ENCODE measurements around the gene C11orf71.

The C11orf71 gene

DNA sequence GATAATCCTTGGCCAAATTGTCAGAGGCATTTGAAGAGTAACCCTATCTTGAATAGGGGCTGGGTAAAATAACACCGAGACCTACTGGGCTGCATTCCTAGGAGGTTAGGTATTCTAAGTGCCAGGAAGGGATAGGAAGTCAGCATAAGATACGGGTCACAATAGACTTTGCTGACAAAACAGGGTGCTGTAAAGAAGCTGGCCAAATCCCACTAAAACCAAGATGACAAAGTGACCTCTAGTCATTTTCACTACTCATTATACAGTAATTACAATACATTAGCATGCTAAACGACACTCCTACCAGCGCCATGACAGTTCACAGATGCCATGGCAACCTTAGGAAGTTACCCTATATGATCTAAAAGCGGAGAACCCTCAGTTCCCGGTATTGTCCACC lies 38.0 kb upstream of the C11orf71 start:
- H3K27ac ChIP-seq (ENCODE audit: low read depth, low read length), result no peak overlapping the region
- H3K9ac ChIP-seq (ENCODE audit: low read length), result no peak overlapping the region
- H3K4me1 ChIP-seq (ENCODE audit: insufficient read depth, low read length), result peaks cover 18% of the 10 kb centered on the region
- H3K27me3 ChIP-seq (ENCODE audit: control insufficient read depth in 1 of 2, insufficient read depth in 2 of 2, low read length in 2 of 2), result no peaks in the 10 kb centered on the region
- H3K36me3 ChIP-seq (ENCODE audit: insufficient read depth, low read length), result no peaks in the 10 kb centered on the region
- H3K9me3 ChIP-seq (ENCODE audit: low read length), result no peaks in the 10 kb centered on the region
- H3K4me3 ChIP-seq (ENCODE audit: low read depth in 1 of 2, low read length in 2 of 2), result peak overlapping the region in 1 of 2 donors; percentile 88

DNA sequence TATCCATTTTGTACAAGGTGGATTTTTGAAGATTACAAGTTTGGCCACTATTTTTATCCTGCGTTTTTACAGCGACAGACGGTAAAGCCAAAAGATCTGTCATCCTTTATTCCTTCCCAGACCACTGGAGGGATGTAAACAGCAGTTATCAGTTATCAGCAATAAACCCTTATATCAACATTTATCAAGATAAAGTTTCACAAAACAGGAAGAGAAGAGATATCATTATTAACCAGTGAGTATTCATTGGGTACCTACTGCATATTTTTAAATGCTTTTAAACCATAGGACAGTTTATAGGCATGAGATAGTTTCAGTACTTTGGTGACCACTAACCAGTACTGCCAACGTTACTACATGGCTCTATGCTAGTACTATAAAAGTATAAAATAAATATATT lies 33.1 kb upstream of the C11orf71 start:
- Histone ChIP-seq H3K9ac (ENCODE audit: low read length) (no peak overlapping the region), H3K36me3 (ENCODE audit: insufficient read depth, low read length) (no peaks in the 10 kb centered on the region), H3K27me3 (ENCODE audit: control insufficient read depth in 1 of 2, insufficient read depth in 2 of 2, low read length in 2 of 2) (no peaks in the 10 kb centered on the region), H3K4me1 (ENCODE audit: insufficient read depth, low read length) (peaks cover 1% of the 10 kb centered on the region), H3K4me3 (ENCODE audit: low read depth in 1 of 2, low read length in 2 of 2) (no peak overlapping the region), H3K9me3 (ENCODE audit: low read length) (no peaks in the 10 kb centered on the region), H3K27ac (ENCODE audit: low read depth, low read length) (no peak overlapping the region)

DNA sequence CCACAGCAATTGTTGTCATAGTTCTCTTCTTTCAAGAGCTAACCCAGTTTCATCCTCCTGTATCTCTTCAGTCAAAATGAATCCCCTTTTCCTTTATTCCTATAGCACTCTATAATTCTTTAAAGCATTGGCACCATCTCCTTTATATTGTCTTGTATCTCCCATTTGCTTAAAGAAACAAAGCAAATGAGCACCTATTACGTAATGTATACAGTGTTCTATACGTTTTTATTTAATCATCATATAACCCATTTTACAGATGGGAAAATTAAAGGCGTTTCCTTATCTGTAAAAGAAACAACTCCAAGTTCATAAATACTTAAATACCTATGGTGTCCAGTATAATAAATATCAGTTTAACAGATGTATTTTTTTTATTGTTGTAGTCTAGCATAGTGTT lies 32.6 kb upstream of the C11orf71 start:
- H3K27me3 ChIP-seq (ENCODE audit: control insufficient read depth in 1 of 2, insufficient read depth in 2 of 2, low read length in 2 of 2), result no peaks in the 10 kb centered on the region
- H3K36me3 ChIP-seq (ENCODE audit: insufficient read depth, low read length), result no peaks in the 10 kb centered on the region
- H3K4me1 ChIP-seq (ENCODE audit: insufficient read depth, low read length), result no peaks in the 10 kb centered on the region
- no peak overlapping the region for H3K27ac ChIP-seq (ENCODE audit: low read depth, low read length)
- no peak overlapping the region for H3K9ac ChIP-seq (ENCODE audit: low read length)
- H3K4me3 ChIP-seq (ENCODE audit: low read depth in 1 of 2, low read length in 2 of 2), result no peak overlapping the region
- H3K9me3 ChIP-seq (ENCODE audit: low read length), result no peaks in the 10 kb centered on the region

DNA sequence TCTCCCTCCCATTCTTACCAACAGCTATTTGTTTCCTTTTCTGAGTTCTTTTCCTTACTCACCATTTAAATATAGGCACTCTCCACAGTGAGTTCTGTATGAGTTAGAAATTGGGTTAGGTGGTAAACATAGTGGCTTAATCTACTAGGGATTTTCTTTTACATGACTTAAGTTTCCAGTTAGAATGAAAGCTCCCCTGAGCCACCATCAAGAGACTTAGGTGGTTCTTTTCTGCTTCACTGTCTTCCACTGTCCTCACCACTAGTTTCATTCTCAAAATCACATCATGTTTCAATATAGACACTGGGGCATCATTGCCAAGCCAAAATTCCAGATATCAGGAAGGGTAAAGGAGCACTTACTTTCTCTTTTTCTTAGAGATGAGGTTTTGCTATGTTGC lies 30.0 kb upstream of the C11orf71 start:
- Histone ChIP-seq H3K9ac (ENCODE audit: low read length) (no peak overlapping the region), H3K27ac (ENCODE audit: low read depth, low read length) (no peak overlapping the region), H3K4me1 (ENCODE audit: insufficient read depth, low read length) (no peaks in the 10 kb centered on the region)

DNA sequence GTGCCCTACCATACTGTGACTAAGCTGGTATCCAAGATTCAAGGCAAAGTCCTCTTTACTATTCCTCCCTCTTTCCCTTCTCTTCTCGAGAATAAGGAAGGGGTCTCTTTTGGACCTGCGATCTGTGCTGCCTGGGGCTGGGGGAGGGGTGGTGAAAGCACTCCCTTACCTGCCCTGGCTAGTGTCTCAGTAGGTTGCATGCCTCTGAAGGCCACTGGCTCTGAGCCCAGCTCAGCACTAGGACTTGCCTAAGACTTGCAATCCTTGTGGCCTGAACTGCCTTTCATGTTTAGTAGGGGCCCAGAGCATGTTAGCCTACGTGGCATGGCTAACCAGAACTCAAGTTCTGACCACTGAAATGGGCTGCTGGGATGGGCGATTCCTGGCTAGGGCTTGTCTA lies 26.0 kb upstream of the C11orf71 start:
- H3K4me1 ChIP-seq (ENCODE audit: insufficient read depth, low read length), result no peaks in the 10 kb centered on the region
- H3K9ac ChIP-seq (ENCODE audit: low read length), result no peak overlapping the region
- no peaks in the 10 kb centered on the region for H3K36me3 ChIP-seq (ENCODE audit: insufficient read depth, low read length)
- no peak overlapping the region for H3K27ac ChIP-seq (ENCODE audit: low read depth, low read length)
- no peaks in the 10 kb centered on the region for H3K27me3 ChIP-seq (ENCODE audit: control insufficient read depth in 1 of 2, insufficient read depth in 2 of 2, low read length in 2 of 2)
- H3K4me3 ChIP-seq (ENCODE audit: low read depth in 1 of 2, low read length in 2 of 2), result no peak overlapping the region
- H3K9me3 ChIP-seq (ENCODE audit: low read length), result no peaks in the 10 kb centered on the region

More for the DNA sequence above, 30.0 kb upstream of the C11orf71 start:
- Histone ChIP-seq H3K27me3 (ENCODE audit: control insufficient read depth in 1 of 2, insufficient read depth in 2 of 2, low read length in 2 of 2) (no peaks in the 10 kb centered on the region), H3K4me3 (ENCODE audit: low read depth in 1 of 2, low read length in 2 of 2) (no peak overlapping the region), H3K9me3 (ENCODE audit: low read length) (no peaks in the 10 kb centered on the region), H3K36me3 (ENCODE audit: insufficient read depth, low read length) (no peaks in the 10 kb centered on the region)

DNA sequence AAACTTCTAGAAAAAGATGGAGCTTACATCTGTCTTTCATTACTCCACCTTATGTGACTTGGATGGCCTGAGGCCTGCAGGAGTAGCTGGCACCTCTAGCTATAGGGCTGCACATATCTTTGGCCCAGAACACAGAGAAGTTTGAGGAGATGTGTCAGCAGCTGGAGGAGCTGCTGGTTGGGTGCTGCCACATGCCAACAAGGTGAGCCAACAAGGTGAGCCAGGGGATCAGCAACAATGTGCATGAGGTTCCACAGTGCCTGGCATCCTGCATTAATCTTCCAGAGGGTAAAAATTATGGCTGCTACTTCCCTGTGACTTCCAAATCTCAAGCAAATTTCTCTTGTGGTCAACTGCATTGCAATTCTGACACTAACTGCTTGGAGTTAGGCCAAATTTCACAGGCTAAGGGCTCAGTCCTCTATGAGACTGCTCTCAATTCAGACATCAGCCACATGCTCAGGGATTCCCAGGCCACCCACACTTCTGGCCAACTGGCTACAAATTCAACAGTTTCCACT lies 16.2 kb upstream of the C11orf71 start:
- H3K9me3 ChIP-seq (ENCODE audit: low read length), result no peaks in the 10 kb centered on the region
- no peaks in the 10 kb centered on the region for H3K36me3 ChIP-seq (ENCODE audit: insufficient read depth, low read length)
- no peak overlapping the region for H3K4me3 ChIP-seq (ENCODE audit: low read depth in 1 of 2, low read length in 2 of 2)
- no peak overlapping the region for H3K27ac ChIP-seq (ENCODE audit: low read depth, low read length)
- H3K27me3 ChIP-seq (ENCODE audit: control insufficient read depth in 1 of 2, insufficient read depth in 2 of 2, low read length in 2 of 2), result no peaks in the 10 kb centered on the region
- H3K9ac ChIP-seq (ENCODE audit: low read length), result no peak overlapping the region
- H3K4me1 ChIP-seq (ENCODE audit: insufficient read depth, low read length), result no peaks in the 10 kb centered on the region

DNA sequence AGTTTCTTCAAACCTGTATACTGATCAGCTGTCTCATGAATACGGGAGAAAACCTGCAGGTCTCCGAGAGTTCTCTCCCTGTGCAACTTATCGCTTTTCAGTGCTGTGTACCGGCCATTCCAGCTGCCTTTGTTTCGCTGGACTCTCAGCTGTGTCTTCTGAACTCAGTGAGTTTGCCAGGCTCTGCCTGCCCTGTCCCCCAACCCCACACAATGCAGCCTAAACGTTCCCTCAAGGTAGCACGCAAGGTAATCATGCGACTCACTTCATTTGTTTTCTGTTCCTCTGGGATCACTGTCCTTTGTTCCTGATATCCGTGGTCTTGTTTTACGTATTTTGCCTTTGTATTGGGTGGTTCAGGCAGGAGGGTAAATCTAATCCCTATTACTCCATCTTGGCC lies 13.6 kb upstream of the C11orf71 start:
- Histone ChIP-seq H3K27ac (ENCODE audit: low read depth, low read length) (no peak overlapping the region), H3K9me3 (ENCODE audit: low read length) (no peaks in the 10 kb centered on the region), H3K27me3 (ENCODE audit: control insufficient read depth in 1 of 2, insufficient read depth in 2 of 2, low read length in 2 of 2) (no peaks in the 10 kb centered on the region), H3K4me1 (ENCODE audit: insufficient read depth, low read length) (no peaks in the 10 kb centered on the region), H3K9ac (ENCODE audit: low read length) (no peak overlapping the region), H3K4me3 (ENCODE audit: low read depth in 1 of 2, low read length in 2 of 2) (no peak overlapping the region), H3K36me3 (ENCODE audit: insufficient read depth, low read length) (peaks cover 4% of the 10 kb centered on the region)

DNA sequence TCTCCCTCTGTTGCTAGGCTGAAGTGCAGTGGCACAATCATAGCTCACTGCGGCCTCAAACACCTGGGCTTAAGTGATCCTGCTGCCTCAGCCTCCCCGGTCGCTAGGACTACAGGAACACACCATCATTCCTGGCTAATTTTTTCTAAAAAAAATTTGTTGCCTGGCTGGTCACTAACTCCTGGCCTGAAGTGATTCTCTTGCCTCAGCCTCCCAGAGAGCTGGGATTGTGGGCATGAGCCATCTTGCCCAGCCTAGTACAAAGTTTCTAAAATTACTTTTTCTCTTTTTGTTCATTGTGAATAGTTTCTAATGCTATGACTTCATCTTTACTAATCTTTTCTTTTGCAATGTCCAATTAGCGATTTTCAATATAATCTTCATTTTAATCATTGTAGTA lies 12.6 kb upstream of the C11orf71 start:
- H3K9ac ChIP-seq (ENCODE audit: low read length), result no peak overlapping the region
- H3K27ac ChIP-seq (ENCODE audit: low read depth, low read length), result no peak overlapping the region
- no peaks in the 10 kb centered on the region for H3K4me1 ChIP-seq (ENCODE audit: insufficient read depth, low read length)
- H3K9me3 ChIP-seq (ENCODE audit: low read length), result no peaks in the 10 kb centered on the region
- H3K27me3 ChIP-seq (ENCODE audit: control insufficient read depth in 1 of 2, insufficient read depth in 2 of 2, low read length in 2 of 2), result no peaks in the 10 kb centered on the region
- peaks cover 4% of the 10 kb centered on the region for H3K36me3 ChIP-seq (ENCODE audit: insufficient read depth, low read length)
- no peak overlapping the region for H3K4me3 ChIP-seq (ENCODE audit: low read depth in 1 of 2, low read length in 2 of 2)

DNA sequence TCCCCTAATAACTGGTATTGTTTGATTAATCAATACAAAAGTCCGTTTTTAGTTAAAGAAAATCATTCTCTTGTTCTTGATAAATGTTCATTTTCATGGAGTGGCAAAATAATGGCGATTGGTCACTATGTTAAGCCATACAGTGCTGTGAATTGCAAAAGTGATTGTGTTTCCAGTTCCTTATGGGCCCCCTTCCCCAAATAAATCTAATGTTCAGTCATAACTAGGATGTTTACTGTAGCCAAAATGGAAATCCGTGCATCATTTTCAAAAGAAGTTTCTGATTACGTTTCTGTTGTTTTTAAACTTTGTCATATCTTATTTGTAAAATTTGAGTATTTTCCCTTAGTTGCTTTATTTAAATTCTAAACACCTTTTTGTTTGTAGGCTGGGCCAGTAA lies 1.0 kb upstream of the C11orf71 start:
- Histone ChIP-seq H3K4me3 (ENCODE audit: low read depth in 1 of 2, low read length in 2 of 2) (peak overlapping the region; percentile 82 to 90), H3K9me3 (ENCODE audit: low read length) (no peaks in the 10 kb centered on the region), H3K27me3 (ENCODE audit: control insufficient read depth in 1 of 2, insufficient read depth in 2 of 2, low read length in 2 of 2) (no peaks in the 10 kb centered on the region), H3K36me3 (ENCODE audit: insufficient read depth, low read length) (peaks cover 12% of the 10 kb centered on the region), H3K4me1 (ENCODE audit: insufficient read depth, low read length) (peaks cover 44% of the 10 kb centered on the region), H3K9ac (ENCODE audit: low read length) (peak overlapping the region; percentile 98), H3K27ac (ENCODE audit: low read depth, low read length) (peak overlapping the region; percentile 56)

DNA sequence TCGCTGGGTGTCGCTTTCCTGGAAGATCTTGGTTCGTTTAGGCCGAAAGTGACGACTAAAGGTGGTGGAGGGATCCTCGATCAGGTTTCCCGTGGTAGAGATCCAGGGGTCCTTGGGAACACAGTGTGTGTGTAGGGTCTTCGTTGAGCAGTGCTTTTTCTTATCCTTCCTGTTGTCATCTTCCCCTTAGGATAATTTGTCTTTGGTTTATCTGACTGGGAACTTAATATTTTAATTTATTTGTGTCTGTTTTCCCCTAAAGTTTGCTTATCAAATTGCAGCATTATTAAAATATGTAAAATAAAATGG lies 558 bp upstream of the C11orf71 start:
- Histone ChIP-seq H3K36me3 (ENCODE audit: insufficient read depth, low read length) (peaks cover 8% of the 10 kb centered on the region), H3K9ac (ENCODE audit: low read length) (peak overlapping the region; percentile 98), H3K9me3 (ENCODE audit: low read length) (no peaks in the 10 kb centered on the region), H3K27ac (ENCODE audit: low read depth, low read length) (peak overlapping the region; percentile 56), H3K4me3 (ENCODE audit: low read depth in 1 of 2, low read length in 2 of 2) (peak overlapping the region; percentile 82 to 90), H3K27me3 (ENCODE audit: control insufficient read depth in 1 of 2, insufficient read depth in 2 of 2, low read length in 2 of 2) (no peaks in the 10 kb centered on the region), H3K4me1 (ENCODE audit: insufficient read depth, low read length) (peaks cover 44% of the 10 kb centered on the region)

DNA sequence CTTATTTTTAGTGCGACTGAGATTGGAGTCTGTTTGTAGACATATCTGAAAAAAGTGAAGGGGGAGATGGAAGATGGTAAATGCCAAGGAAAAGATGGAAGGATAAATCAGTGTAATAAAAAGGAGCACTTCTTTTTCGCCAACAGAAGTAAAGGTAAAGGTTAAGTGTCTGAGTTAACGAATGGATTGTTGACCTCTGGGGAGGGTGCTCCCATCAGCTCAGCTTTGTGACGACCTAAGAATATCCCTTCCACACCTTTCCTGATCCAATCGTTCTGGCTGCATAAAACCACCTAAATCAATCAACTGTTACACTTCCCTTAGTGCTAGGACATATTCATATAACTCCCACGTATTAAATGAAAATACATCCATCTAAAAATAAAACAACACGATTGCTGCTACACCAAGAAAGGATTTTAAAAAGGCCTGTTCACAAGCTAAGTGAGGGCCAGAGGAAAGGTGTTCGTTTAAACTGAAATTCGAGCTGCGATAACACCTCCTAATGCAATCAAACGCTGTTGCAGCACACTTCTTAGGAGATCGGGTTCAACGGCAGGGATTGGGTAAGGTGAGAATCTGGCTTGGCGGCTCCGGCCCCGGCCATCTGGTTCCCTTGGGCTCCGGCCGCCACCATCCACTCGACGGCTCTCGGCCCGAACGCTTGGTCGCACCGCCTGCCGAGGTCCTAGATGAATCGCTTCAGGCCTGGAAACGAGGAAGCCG lies 658 bp downstream of the C11orf71 start:
- peak overlapping the region; percentile 98 for H3K9ac ChIP-seq (ENCODE audit: low read length)
- H3K9me3 ChIP-seq (ENCODE audit: low read length), result no peaks in the 10 kb centered on the region
- peak overlapping the region; percentile 82 to 90 for H3K4me3 ChIP-seq (ENCODE audit: low read depth in 1 of 2, low read length in 2 of 2)
- peak overlapping the region; percentile 56 for H3K27ac ChIP-seq (ENCODE audit: low read depth, low read length)
- H3K27me3 ChIP-seq (ENCODE audit: control insufficient read depth in 1 of 2, insufficient read depth in 2 of 2, low read length in 2 of 2), result no peaks in the 10 kb centered on the region
- peaks cover 37% of the 10 kb centered on the region for H3K4me1 ChIP-seq (ENCODE audit: insufficient read depth, low read length)
- H3K36me3 ChIP-seq (ENCODE audit: insufficient read depth, low read length), result no peaks in the 10 kb centered on the region

DNA sequence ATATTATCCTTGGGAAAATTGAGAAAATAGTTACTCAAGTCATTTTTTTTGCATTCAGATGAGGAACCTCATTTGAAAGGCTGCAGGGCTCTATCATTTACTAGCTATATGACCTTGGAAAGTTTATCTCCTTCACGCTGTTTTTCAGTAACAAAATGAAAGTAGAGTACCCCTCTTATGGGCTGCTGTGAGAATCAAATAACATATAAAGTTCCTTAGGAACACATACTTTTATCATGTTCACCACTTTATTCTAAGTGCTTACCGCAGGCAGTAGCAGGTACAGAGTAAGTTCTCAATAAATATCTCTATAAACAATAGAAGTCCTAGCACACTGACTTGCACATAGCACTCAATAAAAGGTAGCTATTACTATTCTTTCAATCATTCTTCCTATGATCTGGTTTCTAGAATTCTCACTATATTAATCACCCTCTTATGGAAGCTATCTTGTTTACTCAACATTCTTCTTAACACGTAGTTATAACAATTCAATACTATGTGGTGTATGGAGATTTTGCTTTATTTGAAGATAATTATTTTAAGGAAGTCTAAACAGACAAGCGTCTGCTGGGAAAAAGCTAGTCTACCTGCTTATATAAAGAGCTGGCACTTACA lies 1.9 kb downstream of the C11orf71 start:
- no peaks in the 10 kb centered on the region for H3K36me3 ChIP-seq (ENCODE audit: insufficient read depth, low read length)
- H3K9ac ChIP-seq (ENCODE audit: low read length), result no peak overlapping the region
- H3K4me3 ChIP-seq (ENCODE audit: low read depth in 1 of 2, low read length in 2 of 2), result no peak overlapping the region
- H3K27me3 ChIP-seq (ENCODE audit: control insufficient read depth in 1 of 2, insufficient read depth in 2 of 2, low read length in 2 of 2), result no peaks in the 10 kb centered on the region
- H3K4me1 ChIP-seq (ENCODE audit: insufficient read depth, low read length), result peaks cover 29% of the 10 kb centered on the region
- H3K9me3 ChIP-seq (ENCODE audit: low read length), result no peaks in the 10 kb centered on the region
- H3K27ac ChIP-seq (ENCODE audit: low read depth, low read length), result no peak overlapping the region
